Stimulated activated CD4-positive, alpha-beta T cell treated with anti-CD3 and anti-CD28 coated beads, TNF-alpha, amount 100 ng/mL, for 4 hours (primary cell): ENCODE results near the gene INPP5A.

ENCODE experiments used
- DNase-seq, 3 experiments: peaks; one replicate each; pipeline ENCODE4 v3.0.0-alpha.2; 2020; ENCODE audit warnings: low read depth in 3 of 3

The INPP5A gene

DNA sequence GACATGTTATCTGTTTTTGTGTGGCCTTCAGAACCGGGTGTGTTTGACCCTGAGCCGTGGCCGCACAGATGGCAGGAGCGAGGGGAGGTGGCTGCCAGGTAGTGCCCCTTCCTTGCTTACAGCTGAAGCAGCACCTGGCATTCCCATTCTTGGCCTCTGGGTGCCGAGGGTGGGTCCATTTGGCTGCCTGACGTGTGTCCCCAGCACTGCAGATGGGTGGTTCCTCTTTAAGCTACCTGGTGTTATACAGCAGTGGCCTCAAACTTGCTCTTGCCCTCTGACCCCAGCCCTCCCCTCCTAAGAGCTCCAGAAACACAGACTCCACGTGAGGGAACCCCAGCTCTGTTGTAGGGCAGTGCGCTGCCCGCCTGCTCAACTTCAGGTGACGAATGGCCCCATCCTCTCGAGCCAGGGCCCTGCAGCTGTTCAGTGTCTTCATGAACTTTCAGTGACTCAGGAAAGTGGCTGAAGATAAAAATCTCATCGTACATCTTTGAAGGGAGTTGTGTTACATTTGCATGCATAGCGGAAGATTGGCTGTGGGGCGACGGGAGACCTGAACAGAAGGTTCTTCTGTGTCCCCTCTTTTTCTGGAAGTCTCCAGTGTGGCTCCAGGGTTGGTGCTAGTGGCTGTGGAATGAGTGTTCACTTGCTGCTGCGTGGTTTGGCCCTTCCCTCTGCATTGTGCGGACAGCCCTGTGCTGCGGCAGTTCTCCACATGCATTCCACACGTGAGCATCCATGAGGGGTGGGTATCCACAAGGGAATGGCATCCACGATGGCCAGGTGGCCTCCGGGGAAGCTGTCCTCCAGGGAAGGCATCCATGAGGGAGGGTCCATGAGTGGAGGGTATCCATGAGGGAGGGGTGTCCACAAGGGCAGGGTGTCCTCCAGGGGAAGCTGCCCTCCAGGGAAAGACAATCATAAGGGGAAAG, 91.6 kb downstream of the INPP5A start:
- DNase-seq, result no peak

- no peak for DNase-seq
Observed at GRCh38 chr10:132630156-132630555, 92.6 kb downstream of the INPP5A start.

GRCh38 chr10:132630666-132631337, 93.2 kb downstream of the INPP5A start:
- no peak for DNase-seq

DNA sequence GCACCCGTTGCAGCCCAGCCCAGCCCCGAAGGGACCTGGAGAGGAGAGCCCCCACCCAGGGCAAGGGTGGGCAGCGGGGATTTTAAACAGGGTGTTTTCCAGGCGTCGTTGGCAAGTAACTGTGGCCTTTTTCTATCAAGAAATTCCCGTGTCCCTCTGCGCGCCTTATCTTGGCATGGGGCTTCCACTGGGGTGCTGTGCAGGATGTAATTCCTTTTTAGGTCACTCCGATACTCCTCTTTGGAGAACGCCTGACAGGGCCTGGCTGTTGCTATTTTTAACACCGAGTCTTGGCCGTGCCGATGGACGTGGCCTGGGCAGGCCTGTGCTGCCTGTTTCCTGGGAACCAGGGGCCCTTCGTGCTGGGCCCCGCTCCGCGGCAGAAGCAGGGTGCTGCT, 93.8 kb downstream of the INPP5A start:
- no peak for DNase-seq

DNA sequence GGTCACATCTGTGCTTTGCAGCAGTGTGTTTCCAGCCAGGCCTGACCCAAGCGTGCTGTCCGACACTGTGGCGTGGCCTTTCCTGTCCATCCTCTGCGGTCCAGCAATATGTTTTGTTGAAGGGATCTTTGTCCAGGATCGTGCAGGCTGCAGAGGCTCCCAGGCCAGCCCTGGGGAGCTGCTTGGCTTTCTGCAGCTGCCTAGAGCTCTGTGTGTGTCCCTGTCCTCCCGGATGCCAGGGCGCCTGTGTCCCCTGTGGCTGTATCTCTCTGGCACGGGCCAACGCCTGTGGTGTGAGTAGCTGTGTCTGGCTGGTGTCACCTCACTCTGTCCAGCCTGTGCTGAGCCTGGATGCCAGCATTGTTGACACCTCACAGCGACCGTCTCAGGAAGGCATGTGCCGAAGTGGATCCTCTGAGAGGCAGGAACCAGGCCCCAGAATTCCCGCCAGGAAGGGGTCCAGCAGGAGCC, 94.5 kb downstream of the INPP5A start:
- no peak for DNase-seq

- DNase-seq, result no peak
Observed at GRCh38 chr10:132632851-132633684, 95.5 kb downstream of the INPP5A start.

DNA sequence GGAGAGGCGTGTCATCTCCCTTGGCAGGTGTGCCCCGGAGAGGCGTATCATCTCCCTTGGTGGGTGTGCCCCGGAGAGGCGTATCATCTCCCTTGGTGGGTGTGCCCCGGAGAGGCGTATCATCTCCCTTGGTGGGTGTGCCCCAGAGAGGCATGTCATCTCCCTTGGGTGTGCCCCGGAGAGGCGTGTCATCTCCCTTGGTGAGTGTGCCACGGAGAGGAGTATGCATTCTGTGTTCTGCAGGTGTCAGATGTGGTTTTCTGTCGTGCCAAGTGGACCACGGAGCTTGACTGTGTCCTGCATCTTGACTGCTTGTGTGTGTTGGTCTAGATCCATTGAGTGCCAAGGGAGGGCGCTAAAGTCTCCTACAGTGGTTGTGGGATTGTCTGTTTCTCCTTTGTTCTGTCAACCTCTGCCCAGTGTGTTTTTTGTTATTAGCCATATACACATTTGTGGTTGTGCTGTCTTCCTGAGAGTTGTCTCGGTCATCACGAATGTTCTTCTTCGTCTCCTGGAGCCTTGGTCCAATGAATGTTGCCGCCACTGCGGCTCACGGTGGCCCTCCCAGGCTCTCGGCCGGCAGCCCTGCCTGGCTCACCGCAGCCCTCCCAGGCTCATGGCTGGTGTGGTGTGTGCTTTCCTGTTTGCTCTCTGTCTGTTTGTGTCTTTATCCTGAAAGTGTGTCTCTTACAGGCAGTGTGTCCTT, 96.8 kb downstream of the INPP5A start:
- DNase-seq, result no peak

DNA sequence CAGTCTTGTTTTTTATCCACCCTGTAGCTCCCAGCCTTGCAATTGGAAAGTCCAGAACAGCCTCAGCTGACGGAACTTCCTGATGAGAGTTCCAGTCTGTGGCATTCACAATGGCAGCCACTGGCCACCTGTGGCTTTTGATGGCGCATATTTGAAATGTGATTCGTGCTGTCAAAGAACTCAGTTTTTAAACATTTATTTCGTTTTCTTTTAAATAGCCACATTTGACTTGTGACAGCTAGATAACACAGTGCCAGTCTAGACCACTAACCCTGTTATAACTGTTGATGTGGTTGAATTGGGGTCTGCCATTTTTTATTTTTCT, 97.3 kb downstream of the INPP5A start:
- DNase-seq, result no peak

GRCh38 chr10:132636358-132636757, 98.8 kb downstream of the INPP5A start:
- DNase-seq, result no peak

- DNase-seq, result no peak
Observed at GRCh38 chr10:132637477-132638129, 100.0 kb downstream of the INPP5A start.

DNA sequence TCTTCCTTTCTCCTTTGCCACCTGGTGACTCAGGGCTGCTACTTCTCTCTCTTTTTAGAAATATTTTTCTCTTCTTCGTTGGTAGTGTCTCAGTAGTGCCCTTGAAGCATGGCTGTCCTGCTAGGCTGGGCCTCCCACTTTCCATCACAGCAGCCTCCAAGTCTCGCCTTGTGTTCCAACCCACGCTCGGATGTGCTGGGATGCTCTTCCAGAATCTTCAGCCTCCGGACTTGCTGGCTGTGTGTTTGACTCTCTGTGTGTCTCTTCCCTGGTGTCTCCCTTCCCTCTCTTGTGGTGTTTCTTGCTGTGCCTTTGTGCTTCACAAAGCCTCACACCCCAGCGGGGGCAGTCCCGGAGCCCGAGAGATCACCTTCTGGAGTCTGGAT, 100.5 kb downstream of the INPP5A start:
- DNase-seq, result no peak

DNA sequence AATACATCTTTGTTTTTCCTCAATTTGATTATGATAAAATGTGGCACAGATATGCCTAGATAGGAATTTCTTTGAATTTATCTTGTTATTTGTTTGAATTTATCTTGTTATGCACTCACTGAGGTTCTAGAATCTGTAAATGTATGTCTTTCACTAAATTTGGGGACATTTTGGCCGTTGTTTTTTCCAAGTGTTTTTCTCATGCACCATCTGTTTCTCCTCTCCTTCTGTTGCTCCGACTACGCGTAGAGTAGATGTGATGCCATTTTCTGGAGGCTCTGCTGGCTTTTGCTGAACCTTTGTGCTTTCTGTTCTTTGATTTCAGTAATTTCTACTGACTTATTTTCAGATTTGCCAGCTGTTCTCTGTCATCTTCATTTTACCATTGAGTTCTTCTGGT, 101.9 kb downstream of the INPP5A start:
- DNase-seq, result no peak

DNA sequence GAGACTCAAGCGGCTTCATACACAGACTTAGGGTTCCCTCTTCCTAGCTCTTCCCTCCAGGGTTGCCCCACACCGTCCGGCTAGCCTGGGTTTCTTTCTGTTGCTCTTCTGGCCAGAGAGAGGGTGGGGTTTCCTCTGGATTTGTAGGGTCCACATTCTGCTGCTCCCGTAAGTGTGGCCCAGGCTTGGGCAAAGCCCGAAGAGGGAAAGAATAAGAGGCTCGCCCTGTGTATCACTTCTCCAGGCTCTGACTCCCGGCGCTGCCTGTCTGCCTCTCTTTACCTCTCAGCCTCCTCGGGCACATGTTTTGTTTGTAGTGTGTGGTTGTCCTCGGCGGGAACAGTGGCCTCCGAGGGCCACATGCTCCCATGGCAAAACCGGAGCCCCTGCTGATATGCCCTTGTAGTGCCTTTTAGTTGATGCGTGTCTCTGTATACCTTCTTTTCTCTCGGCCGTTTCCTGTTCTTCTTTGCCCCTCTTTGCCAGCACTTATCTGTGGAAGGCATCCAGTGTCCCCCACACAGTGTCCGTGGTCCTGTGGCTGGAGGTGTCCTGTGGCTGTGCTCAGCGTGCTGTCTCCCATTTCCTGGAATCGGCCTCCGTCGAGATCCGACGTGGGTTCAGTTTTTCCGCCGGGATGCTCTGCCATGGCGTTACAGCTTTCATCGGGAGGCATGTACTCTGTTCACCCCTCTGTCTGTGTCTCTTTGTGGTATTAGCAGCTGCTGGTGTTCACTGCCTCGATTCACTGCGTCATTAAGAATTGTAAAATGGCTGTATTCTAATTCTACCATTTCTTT, 102.9 kb downstream of the INPP5A start:
- DNase-seq, result no peak

- no peak for DNase-seq
Observed at GRCh38 chr10:132641401-132641800, 103.8 kb downstream of the INPP5A start.

DNA sequence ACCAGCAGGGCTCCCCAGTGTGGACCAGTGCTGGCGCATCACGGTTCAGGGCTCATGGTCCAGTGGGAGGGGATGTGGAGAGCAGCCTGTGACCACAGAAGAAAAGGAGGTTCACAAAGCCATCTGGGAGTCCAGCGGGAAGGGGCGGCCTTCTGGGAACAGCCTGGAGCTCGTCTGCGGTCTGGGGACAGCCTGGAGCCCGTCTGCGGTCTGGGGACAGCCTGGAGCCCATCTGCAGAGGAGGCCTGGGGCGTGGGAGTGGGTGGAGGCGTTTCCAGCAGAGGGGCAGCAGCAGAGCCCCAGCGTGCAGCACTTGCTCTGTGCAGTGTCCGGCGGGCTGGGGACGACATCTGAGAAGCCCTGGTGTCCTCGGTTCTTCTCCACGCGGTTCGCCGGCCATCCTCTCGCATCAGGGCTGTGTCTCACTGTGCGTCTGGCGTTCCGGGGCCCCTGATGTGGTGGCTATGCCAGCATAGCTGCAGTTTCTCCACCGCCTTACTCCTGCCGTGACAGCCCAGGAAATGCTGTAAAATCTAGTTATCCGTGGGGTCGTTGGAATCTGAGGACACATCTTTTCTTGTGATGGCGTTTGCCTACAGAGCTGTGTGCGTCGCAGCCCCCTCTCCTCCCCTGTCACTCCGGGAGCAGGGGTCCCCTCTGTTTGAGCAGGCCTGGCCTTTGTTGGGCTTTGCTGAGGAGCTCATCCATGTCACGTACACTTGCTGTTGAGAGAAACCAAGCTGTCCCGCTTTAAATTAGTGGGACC, 104.6 kb downstream of the INPP5A start:
- DNase-seq, result no peak

GRCh38 chr10:132642732-132643008, 105.1 kb downstream of the INPP5A start:
- no peak for DNase-seq

- DNase-seq, result no peak
Observed at GRCh38 chr10:132643709-132644526, 106.3 kb downstream of the INPP5A start.

- DNase-seq, result no peak
Observed at GRCh38 chr10:132644527-132645246, 107.1 kb downstream of the INPP5A start.
